SK-N-SH (cell line): ENCODE data around the gene BTD. TPM values are rescaled to one million over a fixed set of nuclear protein-coding genes. Genes with fewer than 3 reads are reported as not detected.

Source experiments
- CTCF ChIA-PET: fragments of 300-600, 350-600 bp; formaldehyde crosslinking; extraction: SDS; loops from one replicate; lab custom pipeline; 2021; lab: Yijun Ruan, JAX
- POLR2A ChIA-PET: fragments of 350-600 bp; sonication (Branson Sonifier 250); formaldehyde crosslinking; extraction: SDS; loops from one replicate; lab custom pipeline; 2020; ENCODE audit warnings: antibody characterized with exemption, inconsistent platforms; lab: Yijun Ruan, JAX
- DNase-seq: peaks from one replicate; pipeline ENCODE4 v3.0.0; 2012
- H2AFZ ChIP-seq: fragments of 200-600 bp; sonication (generic); 2 replicates; pipeline ENCODE4 v1.8.1; 2016; ENCODE audit warnings: antibody characterized with exemption, mild to moderate bottlenecking, low read depth
- H3F3A ChIP-seq: fragments of 200-600 bp; sonication (generic); replicated peaks from 2 replicates; pipeline ENCODE3; 2016; ENCODE audit warnings: antibody characterized with exemption, mild to moderate bottlenecking; ENCODE audit not compliant: insufficient read depth
- H3K27ac ChIP-seq, 2 experiments: fragments of 200-500 bp in 1 of 2; fragments of 200-600 bp in 1 of 2; sonication (Bioruptor generic) in 1 of 2; sonication (generic), shearing (Covaris generic) in 1 of 2; 2 replicates each; pipeline versions ENCODE4 v1.5.1 to v1.6.1; 2014 to 2016; ENCODE audit warnings: low read depth in 2 of 2, inconsistent platforms in 1 of 2, low read length in 1 of 2, mild to moderate bottlenecking in 1 of 2, mixed read lengths in 1 of 2
- H3K27me3 ChIP-seq: fragments of 200-600 bp; sonication (generic), shearing (Covaris generic); 2 replicates; pipeline ENCODE4 v1.6.1; 2016; ENCODE audit warnings: mixed run types; ENCODE audit not compliant: insufficient read depth
- H3K36me3 ChIP-seq, 2 experiments: fragments of 200-500 bp in 1 of 2; fragments of 200-600 bp in 1 of 2; sonication (Bioruptor generic) in 1 of 2; sonication (generic) in 1 of 2; replicated peaks in 1 of 2; 2 replicates each; pipeline versions ENCODE3 to v1.5.1; 2014 to 2016; ENCODE audit warnings: low read length in 1 of 2, mild to moderate bottlenecking in 1 of 2; ENCODE audit not compliant: insufficient read depth in 2 of 2, control insufficient read depth in 1 of 2
- H3K4me1 ChIP-seq, 2 experiments: fragments of 200-500 bp in 1 of 2; fragments of 200-600 bp in 1 of 2; sonication (Bioruptor generic) in 1 of 2; sonication (generic), shearing (Covaris generic) in 1 of 2; 2 replicates each; pipeline versions ENCODE4 v1.5.1 to v1.6.1; 2014 to 2016; ENCODE audit warnings: low read depth in 1 of 2, low read length in 1 of 2, mixed run types in 1 of 2; ENCODE audit not compliant: insufficient read depth in 2 of 2, control insufficient read depth in 1 of 2
- H3K4me2 ChIP-seq: fragments of 200-600 bp; sonication (generic), shearing (Covaris generic); 2 replicates; pipeline ENCODE4 v1.6.1; 2017; ENCODE audit warnings: mixed run types
- H3K4me3 ChIP-seq, 2 experiments: fragments of 200-500 bp in 1 of 2; fragments of 200-600 bp in 1 of 2; sonication (Bioruptor generic) in 1 of 2; sonication (generic), shearing (Covaris generic) in 1 of 2; 2 replicates each; pipeline versions ENCODE4 v1.5.1 to v1.8.1; 2014 to 2016; ENCODE audit warnings: low read depth in 2 of 2, inconsistent platforms in 1 of 2, low read length in 1 of 2, mild to moderate bottlenecking in 1 of 2, mixed read lengths in 1 of 2, moderate library complexity in 1 of 2
- H3K79me2 ChIP-seq: fragments of 200-600 bp; sonication (generic); 2 replicates; pipeline ENCODE4 v1.8.1; 2017; ENCODE audit warnings: mild to moderate bottlenecking; ENCODE audit not compliant: insufficient read depth
- H3K9ac ChIP-seq: fragments of 200-600 bp; sonication (generic); 2 replicates; pipeline ENCODE4 v1.6.1; 2017; ENCODE audit warnings: mixed run types
- H3K9me2 ChIP-seq: fragments of 200-600 bp; sonication (generic); 2 replicates; pipeline ENCODE4 v1.6.1; 2017; ENCODE audit warnings: mixed run types
- H3K9me3 ChIP-seq: fragments of 200-600 bp; sonication (generic); 2 replicates; pipeline ENCODE4 v1.6.1; 2017; ENCODE audit warnings: mixed run types, mild to moderate bottlenecking, moderate library complexity
- H4K20me1 ChIP-seq: fragments of 200-600 bp; sonication (generic); 2 replicates; pipeline ENCODE4 v1.6.1; 2017; ENCODE audit warnings: mild to moderate bottlenecking, mixed run types; ENCODE audit not compliant: insufficient read depth
- CTCF ChIP-seq: fragments of 200-600 bp; sonication (generic); IDR thresholded peaks from 2 replicates; pipeline ENCODE4 v1.6.1; 2017; ENCODE audit warnings: antibody characterized with exemption, mild to moderate bottlenecking, moderate library complexity
- ELF1 ChIP-seq: IDR thresholded peaks from 2 replicates; pipeline ENCODE4 v1.4.0; 2012
- GABPA ChIP-seq: IDR thresholded peaks from 2 replicates; pipeline ENCODE4 v1.4.0; 2012; ENCODE audit warnings: low read depth, mild to moderate bottlenecking
- REST ChIP-seq: IDR thresholded peaks from 2 replicates; pipeline ENCODE4 v1.6.1; 2012; ENCODE audit warnings: mild to moderate bottlenecking, low read depth, low read length, moderate library complexity
- USF1 ChIP-seq: IDR thresholded peaks from 2 replicates; pipeline ENCODE4 v1.4.0; 2012; ENCODE audit warnings: low read depth, borderline replicate concordance
- YY1 ChIP-seq: IDR thresholded peaks from 2 replicates; pipeline ENCODE4 v1.4.0; 2012; ENCODE audit warnings: low read depth, mild to moderate bottlenecking
- WGBS: methylation state at CpG from one replicate; pipeline ENCODE4 v1.1.6; 2017; ENCODE audit warnings: low lambda C conversion rate; 5-methylcytosine and 5-hydroxymethylcytosine counted together
- polyA plus RNA-seq, 3 experiments: library from polyadenylated mRNA; depleted of rRNA; stranded (reverse); fragments of >200 nt; gene quantifications; 2 replicates each; pipeline ENCODE4 v1.2.3, GENCODE V29; 2012

BTD gene
- polyA plus RNA-seq, 1 of the 3 experiments (the other 2 are of a cell fraction), result 23.6 TPM

DNA sequence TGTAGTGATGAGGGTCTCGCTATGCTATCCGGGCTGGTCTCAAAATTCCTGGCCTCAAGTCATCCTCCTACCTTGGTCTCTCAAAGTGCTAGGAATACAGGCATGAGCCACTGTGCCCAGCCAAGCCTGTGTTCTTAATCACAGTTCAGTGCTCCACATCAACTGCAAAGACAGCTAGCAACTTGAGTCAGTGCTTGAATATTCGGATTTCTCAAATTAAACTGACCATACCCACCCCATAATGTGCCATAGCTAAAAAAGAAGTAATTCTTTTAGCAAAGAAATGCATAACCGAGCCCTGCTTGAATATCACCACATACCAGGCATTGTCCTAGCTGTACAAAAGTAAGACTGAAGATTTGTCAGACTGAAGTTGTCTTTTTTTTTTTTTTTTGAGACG is 89.2 kb downstream of the BTD start:
- WGBS, result 92% methylated on average over 5 of the region's 5 CpGs
- CTCF ChIA-PET, result interaction anchor here (1.2 kb wide), 1 partner anchor 60 kb away, joined by 3 read pairs; no protein-coding TSS in a partner anchor
- POLR2A ChIA-PET, result no interaction called here

GRCh38 chr3:15693355-15693754 is 91.8 kb downstream of the BTD start:
- Histone ChIP-seq H3K4me2 (no peak overlapping the region), H3K9me3 (no peaks in the 10 kb centered on the region), H3K27ac (peak overlapping the region; percentile 23 to 44; a peak in 2 of 4 replicates), H3K27me3 (no peaks in the 10 kb centered on the region), H3K9me2 (no peaks in the 10 kb centered on the region; the same call in 1 of the 2 replicates), H3K4me1 (no peaks in the 10 kb centered on the region; a peak in 1 of 4 replicates), H2AFZ (no peak overlapping the region), H4K20me1 (no peaks in the 10 kb centered on the region), H3K36me3 (peaks cover 44 to 87% of the 10 kb centered on the region in 2 experiments), H3K9ac (no peak overlapping the region), H3F3A (peaks cover 21% of the 10 kb centered on the region), H3K4me3 (no peak overlapping the region), H3K79me2 (peaks cover 28% of the 10 kb centered on the region; the same call in 1 of the 2 replicates)
- POLR2A ChIA-PET, result no interaction called here
- DNase-seq, result no peak
- TF ChIP-seq REST, result no peak
- peak; percentile 43 for TF ChIP-seq CTCF
- CTCF ChIA-PET, result no interaction called here
- 0% methylated on average over 1 of the region's 1 CpG for WGBS

More for the DNA sequence above, 89.2 kb downstream of the BTD start:
- Histone ChIP-seq H4K20me1 (no peaks in the 10 kb centered on the region), H3K79me2 (peaks cover 31% of the 10 kb centered on the region; the same call in 1 of the 2 replicates), H3K9ac (no peak overlapping the region), H3K4me2 (no peak overlapping the region), H3F3A (peaks cover 16% of the 10 kb centered on the region), H3K36me3 (peaks cover 46 to 88% of the 10 kb centered on the region in 2 experiments), H3K9me2 (no peaks in the 10 kb centered on the region; the same call in 1 of the 2 replicates), H3K4me3 (no peak overlapping the region), H2AFZ (no peak overlapping the region), H3K9me3 (no peaks in the 10 kb centered on the region), H3K4me1 (peaks cover 6 to 8% of the 10 kb centered on the region in 2 experiments; a peak in 3 of 4 replicates), H3K27ac (no peak overlapping the region), H3K27me3 (no peaks in the 10 kb centered on the region)
- no peak for DNase-seq
- TF ChIP-seq YY1 (no peak), GABPA (no peak), USF1 (no peak), ELF1 (no peak)
